ENCODE measurements around the gene SPTLC2. TPM values are rescaled to one million over a fixed set of nuclear protein-coding genes. Genes with fewer than 3 reads are reported as not detected.

SPTLC2 gene
- total and polyA plus RNA-seq, 2 of the 8 experiments (the other 6 are each of a cell fraction or from before 2014, with no cell fraction given), result 8.9 to 35.1 TPM

DNA sequence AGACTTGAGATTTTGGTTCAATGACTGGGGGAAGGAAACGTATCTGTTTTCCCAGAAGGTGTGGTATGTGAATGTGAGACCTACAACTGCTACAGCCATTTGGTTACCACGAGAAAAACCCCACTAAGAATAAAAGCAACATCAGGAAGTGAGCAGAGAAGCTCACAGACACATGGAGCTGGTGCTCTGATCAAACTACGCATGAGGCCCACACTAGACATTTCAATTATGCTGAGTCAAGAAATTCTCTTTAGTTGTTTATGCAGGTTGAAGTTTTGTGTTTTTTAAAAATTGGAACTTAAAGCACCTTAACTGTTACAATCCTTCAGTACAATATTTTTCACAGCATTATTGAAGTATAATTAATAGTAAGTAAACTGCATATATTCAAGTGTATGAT is 8.9 kb upstream of the SPTLC2 start:
- Histone ChIP-seq H2BK5ac (ENCODE audit: low read depth, low read length) (no peak overlapping the region), H2BK120ac (replicated peaks; ENCODE audit: low read depth, low read length) (no peak overlapping the region), H3K23ac (ENCODE audit: insufficient read length) (no peak overlapping the region), H2BK15ac (ENCODE audit: low read length) (no peak overlapping the region), H3K56ac (replicated peaks; ENCODE audit: insufficient read length, low read depth, low read length) (no peak overlapping the region), H3K4me1 (replicated peaks in 1 of 4; ENCODE audit: control insufficient read depth in 3 of 4, insufficient read depth in 4 of 4, low read length in 3 of 4) (no peaks in the 10 kb centered on the region), H4K91ac (replicated peaks; ENCODE audit: insufficient read length, low read length) (no peak overlapping the region), H3K9ac (replicated peaks in 1 of 4; ENCODE audit: extremely low read depth in 1 of 4, low read depth in 3 of 4, low read length in 3 of 4) (no peak overlapping the region), H3K18ac (ENCODE audit: extremely low read depth, low read length) (no peak overlapping the region), H3K23me2 (ENCODE audit: low read depth, low read length) (no peaks in the 10 kb centered on the region; the same call in 1 of the 2 replicates), H3K4ac (replicated peaks; ENCODE audit: insufficient read length, low read depth, low read length) (no peak overlapping the region), H3K79me1 (ENCODE audit: low read depth, low read length) (no peaks in the 10 kb centered on the region), H4K5ac (ENCODE audit: insufficient read length, low read depth, low read length) (no peak overlapping the region), H3K27me3 (replicated peaks in 1 of 4; ENCODE audit: control insufficient read depth in 3 of 4, extremely low read depth in 1 of 4, insufficient read depth in 3 of 4, low read length in 3 of 4) (no peaks in the 10 kb centered on the region), H3K4me2 (ENCODE audit: insufficient read depth in 1 of 2, low read depth in 2 of 2, low read length in 2 of 2) (no peak overlapping the region), H3K79me2 (ENCODE audit: control insufficient read depth in 1 of 2, insufficient read depth in 2 of 2, low read length in 2 of 2) (no peaks in the 10 kb centered on the region), H4K8ac (ENCODE audit: extremely low read depth, insufficient read depth, low read length) (no peak overlapping the region), H2AK5ac (ENCODE audit: low read depth, low read length) (no peak overlapping the region), H3K27ac (ENCODE audit: low read depth, low read length) (no peak overlapping the region), H3K9me3 (ENCODE audit: insufficient read depth in 2 of 2, low read depth in 1 of 2, low read length in 1 of 2) (peaks cover 0 to 6% of the 10 kb centered on the region in 2 experiments; a peak in 1 of 4 replicates), H2BK20ac (ENCODE audit: low read length) (no peak overlapping the region), H4K20me1 (replicated peaks in 1 of 2; ENCODE audit: control insufficient read depth in 1 of 2, insufficient read depth in 2 of 2, low read length in 2 of 2) (no peaks in the 10 kb centered on the region), H2BK12ac (ENCODE audit: low read depth, low read length) (no peak overlapping the region), H3K14ac (ENCODE audit: insufficient read length) (no peak overlapping the region), H3K4me3 (ENCODE audit: extremely low read depth in 1 of 4, insufficient read depth in 2 of 4, low read depth in 3 of 4, low read length in 4 of 4) (no peak overlapping the region), H2AFZ (ENCODE audit: low read length) (no peak overlapping the region), H3K36me3 (ENCODE audit: control insufficient read depth in 2 of 4, insufficient read depth in 4 of 4, low read length in 3 of 4) (no peaks in the 10 kb centered on the region; a peak in 1 of 8 replicates)
- POLR2A ChIA-PET (ENCODE audit: partially characterized antibody), result no interaction called here
- FAIRE-seq (no peak), DNase-seq (ENCODE audit: low read depth in 1 of 2, low spot score in 2 of 2) (no peak)
- CTCF ChIA-PET (ENCODE audit: partially characterized antibody), result interaction anchor here (0.9 kb wide), 1 partner anchor 8 kb away, joined by 3 read pairs; no protein-coding TSS in a partner anchor
- WGBS, 2 experiments (ENCODE audit: extremely low coverage in 1 of 2, insufficient coverage in 1 of 2, insufficient read length in 1 of 2, insufficient replicate concordance in 2 of 2, low coverage in 1 of 2, low lambda C conversion rate in 2 of 2, missing lambda C conversion rate in 1 of 2), result 85% methylated on average over 3 of the region's 3 CpGs; no CpG with 5 or more reads in 1 of the 2 experiments
- TF ChIP-seq HDAC6 (IDR thresholded peaks at IDR 0.05; ENCODE audit: low read depth, low read length), result no peak
- no peak for TF ChIP-seq ZNF274 (IDR thresholded peaks at IDR 0.05; ENCODE audit: borderline replicate concordance, extremely low read depth, low read length)
- TF ChIP-seq SIX5 (IDR thresholded peaks at IDR 0.05; ENCODE audit: low read depth, low read length), result no peak
- no peak for TF ChIP-seq CHD2 (IDR thresholded peaks at IDR 0.05; ENCODE audit: low read length)
- TF ChIP-seq BCL11A (IDR thresholded peaks at IDR 0.05; ENCODE audit: low read depth in 2 of 2, low read length in 2 of 2), result no peak
- TF ChIP-seq, protein P1, sequence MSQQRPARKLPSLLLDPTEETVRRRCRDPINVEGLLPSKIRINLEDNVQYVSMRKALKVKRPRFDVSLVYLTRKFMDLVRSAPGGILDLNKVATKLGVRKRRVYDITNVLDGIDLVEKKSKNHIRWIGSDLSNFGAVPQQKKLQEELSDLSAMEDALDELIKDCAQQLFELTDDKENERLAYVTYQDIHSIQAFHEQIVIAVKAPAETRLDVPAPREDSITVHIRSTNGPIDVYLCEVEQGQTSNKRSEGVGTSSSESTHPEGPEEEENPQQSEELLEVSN (IDR thresholded peaks at IDR 0.05), result no peak
- no peak for TF ChIP-seq GTF2F1 (IDR thresholded peaks at IDR 0.05; ENCODE audit: borderline replicate concordance, low read depth, low read length)
- TF ChIP-seq SP1 (IDR thresholded peaks at IDR 0.05; ENCODE audit: low read depth, low read length), result no peak
- TF ChIP-seq JUND (IDR thresholded peaks at IDR 0.05; ENCODE audit: low read length), result no peak
